ENCODE measurements around the gene SMARCA2.
"Not testable (repeated sequence)": the region's sequence is repeated elsewhere in the genome, so short reads cannot be mapped to it uniquely, and the experiment has no call there.

The SMARCA2 gene

DNA sequence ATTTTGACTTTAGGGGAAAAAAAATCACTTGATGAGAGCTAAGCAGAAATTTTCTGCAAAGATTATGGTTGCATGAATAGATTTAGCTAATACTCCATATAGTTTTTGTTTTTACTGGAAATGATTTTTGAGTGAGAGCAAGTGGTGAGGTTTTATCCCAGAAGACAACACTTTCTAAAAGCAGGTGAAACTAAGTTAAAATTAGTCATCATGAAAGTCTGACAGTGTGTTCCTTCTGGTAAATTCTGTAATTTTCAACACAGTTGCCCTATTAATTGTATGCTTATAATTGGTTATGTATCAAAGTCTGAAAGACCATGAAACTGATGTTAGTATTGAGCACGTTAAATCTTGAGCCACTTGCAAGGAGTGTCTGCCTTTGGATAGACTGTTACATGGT is 91.5 kb downstream of the SMARCA2 start:
- no peak for DNase-seq

DNA sequence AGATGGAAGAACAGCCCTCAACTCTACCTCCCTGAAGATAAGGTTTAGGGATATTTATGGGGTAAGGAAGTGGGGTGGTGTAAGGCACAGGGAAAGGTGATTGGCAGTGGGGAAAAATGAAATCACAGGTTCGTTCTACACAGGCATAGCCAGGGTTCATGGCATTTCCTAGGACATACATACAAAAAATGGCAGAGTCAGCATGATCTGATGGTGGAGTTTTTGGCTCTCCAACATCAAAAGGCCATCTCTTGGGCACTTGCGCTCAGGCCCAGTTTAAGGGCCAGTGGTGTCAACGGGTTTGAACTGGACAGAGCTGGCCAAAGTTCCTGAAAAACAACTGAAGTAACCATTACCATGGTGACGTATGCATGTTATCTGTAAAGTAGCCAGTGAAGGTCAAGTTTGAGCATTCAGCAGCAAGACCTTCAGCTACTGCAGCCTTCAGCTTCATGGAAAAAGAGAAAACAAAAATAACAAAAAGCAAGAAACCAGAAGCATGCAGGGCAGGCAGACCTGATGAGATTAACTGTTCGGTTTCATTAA is 92.8 kb downstream of the SMARCA2 start:
- DNase-seq = no peak

DNA sequence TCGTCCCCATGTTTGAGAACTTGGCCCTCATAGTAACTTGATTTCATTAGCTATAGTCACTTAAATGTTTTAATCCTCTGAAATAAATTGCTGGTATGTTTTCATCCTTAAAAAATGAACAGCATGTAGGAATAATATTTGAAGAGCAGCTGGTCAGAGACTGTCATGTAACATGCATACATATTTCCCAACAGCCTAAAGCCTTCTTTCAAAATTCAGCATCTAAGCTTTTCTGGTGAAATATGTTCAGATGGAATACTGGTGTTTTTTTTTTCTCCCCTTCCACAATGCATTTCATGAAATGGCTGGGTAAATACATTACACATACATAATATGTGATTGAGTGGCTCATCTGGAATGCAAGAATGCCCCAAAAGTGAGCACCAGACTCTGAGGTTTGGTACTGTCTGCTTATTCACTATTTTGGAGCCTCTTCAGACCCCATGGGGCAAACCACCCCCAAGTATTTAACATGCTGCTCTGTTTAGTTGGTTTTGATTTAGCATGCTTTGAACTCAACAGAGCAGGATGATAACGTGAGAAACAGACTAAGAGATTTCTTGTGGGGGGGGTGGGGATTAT is 94.0 kb downstream of the SMARCA2 start:
- no peak for DNase-seq

DNA sequence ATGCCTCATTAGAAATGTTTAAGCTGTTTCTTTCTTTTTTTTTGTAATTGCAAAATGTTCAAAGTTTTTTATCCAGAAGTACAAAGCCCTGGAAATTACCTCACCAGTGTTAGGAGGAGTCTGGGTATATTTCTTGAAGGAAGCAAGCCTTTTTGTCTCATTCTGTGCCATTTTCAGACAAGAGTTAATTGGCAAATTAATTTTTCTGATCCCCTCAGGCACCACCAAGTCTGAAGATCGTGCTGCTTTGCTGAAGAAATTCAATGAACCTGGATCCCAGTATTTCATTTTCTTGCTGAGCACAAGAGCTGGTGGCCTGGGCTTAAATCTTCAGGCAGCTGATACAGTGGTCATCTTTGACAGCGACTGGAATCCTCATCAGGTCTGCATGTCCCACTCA is 94.9 kb downstream of the SMARCA2 start:
- DNase-seq = no peak

GRCh38 chr9:2116073-2116472 is 100.9 kb downstream of the SMARCA2 start:
- no peak for DNase-seq

DNA sequence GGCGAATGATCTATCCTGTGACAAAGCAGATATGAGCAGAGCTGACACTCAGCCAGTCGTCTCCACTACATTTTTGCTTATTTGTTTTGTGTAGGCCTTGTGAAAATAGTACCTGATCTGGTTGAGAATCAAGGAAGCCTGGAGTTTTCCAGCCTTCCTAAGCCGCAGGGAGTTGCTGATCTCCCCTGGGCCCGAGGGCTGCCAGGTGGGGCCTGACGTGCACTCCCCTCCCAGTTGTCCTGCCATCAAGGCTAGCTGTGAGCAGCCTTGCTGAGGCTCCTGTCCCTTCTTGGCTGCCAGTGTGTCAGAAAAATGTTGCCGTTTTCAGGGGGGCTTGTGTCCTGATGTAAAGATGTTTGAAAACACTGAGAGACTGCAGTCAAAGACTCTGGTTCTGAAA is 102.4 kb downstream of the SMARCA2 start:
- no peak for DNase-seq

- no peak for DNase-seq
Measured at GRCh38 chr9:2119566-2119965, 104.4 kb downstream of the SMARCA2 start.

GRCh38 chr9:2120926-2121689 is 106.0 kb downstream of the SMARCA2 start:
- DNase-seq = no peak

- DNase-seq = no peak
Measured at GRCh38 chr9:2122299-2122698, 107.2 kb downstream of the SMARCA2 start.

GRCh38 chr9:2125906-2126305 is 110.8 kb downstream of the SMARCA2 start:
- DNase-seq = no peak

DNA sequence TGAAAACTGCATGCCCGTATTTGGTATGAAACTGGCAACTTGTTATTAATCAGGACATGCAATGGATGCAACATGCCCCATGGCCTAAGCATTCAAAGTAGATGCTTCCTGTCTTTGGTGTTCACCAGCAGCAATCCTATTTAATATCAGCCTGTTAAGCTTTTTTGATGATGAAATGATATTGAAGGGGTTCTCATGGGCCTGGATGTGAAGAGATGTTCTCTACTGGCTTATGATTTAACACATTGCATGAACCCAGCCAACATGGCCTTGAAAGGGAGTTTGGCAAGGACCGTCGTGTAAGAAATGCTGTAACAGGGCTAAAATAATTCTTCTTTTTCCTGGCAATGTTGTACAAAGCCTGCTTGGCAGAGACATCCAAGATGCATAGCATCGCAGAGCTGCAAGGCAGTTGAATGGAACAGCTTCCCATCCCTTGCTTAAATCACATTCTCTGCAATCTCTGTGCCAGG is 111.2 kb downstream of the SMARCA2 start:
- DNase-seq = no peak

GRCh38 chr9:2127486-2127885 is 112.3 kb downstream of the SMARCA2 start:
- DNase-seq = no peak

DNA sequence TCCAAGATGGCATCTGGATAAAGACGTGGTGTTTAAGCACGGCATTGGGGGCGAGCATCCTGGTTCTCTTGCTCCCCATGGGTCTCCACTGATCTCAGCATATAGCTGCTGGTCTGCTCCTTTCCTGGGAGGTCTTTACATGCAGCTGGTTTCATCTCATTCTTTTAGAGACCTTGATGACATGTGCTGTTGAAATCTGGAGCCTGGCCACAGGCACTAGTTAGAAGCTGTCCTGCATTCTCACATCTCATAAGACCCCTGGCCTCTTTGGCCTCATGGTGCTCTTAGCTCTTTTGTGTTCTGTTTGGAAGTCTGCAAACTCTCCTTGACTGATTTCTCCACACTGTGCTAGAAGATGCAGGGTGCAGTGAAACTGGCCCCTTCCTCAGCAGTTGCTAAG is 113.0 kb downstream of the SMARCA2 start:
- DNase-seq = no peak

DNA sequence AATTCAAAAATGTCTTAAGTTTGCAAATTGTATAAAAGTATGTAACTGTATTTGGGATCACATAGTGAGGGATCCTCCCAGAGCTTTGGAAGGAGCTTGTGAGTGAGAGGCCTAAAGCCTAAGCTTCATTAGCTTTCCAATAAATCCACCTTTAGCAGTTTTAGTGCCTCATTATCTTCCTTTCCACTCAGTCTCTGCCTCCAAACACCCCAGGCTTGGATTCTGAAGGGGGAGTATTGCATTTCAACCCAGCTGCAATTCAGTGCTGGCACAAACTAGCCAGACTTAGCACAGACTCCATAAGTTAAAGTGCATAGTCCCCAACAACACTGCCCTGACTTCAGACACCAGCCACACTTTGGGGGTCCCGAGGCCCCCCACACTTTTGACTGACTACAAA is 113.5 kb downstream of the SMARCA2 start:
- DNase-seq = no peak

GRCh38 chr9:2130941-2131340 is 115.8 kb downstream of the SMARCA2 start:
- no peak for DNase-seq

- peak; percentile 10 for DNase-seq
Measured at GRCh38 chr9:2132484-2133082, 117.4 kb downstream of the SMARCA2 start.

- DNase-seq = no peak
Measured at GRCh38 chr9:2134391-2134790, 119.2 kb downstream of the SMARCA2 start.

- no peak for DNase-seq
Measured at GRCh38 chr9:2138646-2139045, 123.5 kb downstream of the SMARCA2 start.

GRCh38 chr9:2140600-2141223 is 125.6 kb downstream of the SMARCA2 start:
- DNase-seq = no peak

DNA sequence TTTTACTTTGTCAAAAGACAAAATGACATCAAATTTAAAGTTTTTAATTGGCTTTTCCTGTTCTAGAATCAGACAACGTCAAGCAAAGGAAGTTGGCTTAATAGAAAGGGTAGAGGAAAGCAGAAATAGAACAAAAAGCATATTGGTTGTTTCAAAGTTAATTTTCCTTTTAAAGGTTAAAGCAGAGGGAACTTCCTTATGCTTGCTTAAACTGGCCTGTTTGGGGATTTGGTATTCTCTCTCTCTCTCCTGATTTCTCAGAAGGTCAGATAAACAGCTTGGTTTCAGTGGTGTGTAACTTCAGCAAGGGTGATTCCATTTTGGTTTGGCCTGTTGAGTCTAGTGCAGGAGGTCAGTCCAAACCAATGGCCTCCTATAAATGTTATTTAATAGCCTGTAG is 127.1 kb downstream of the SMARCA2 start:
- no peak for DNase-seq

- DNase-seq = no peak
Measured at GRCh38 chr9:2144619-2145018, 129.5 kb downstream of the SMARCA2 start.

- DNase-seq = no peak
Measured at GRCh38 chr9:2145746-2146145, 130.6 kb downstream of the SMARCA2 start.

- DNase-seq = not testable (repeated sequence)
Measured at GRCh38 chr9:2146700-2147099, 131.6 kb downstream of the SMARCA2 start.

GRCh38 chr9:2150338-2150737 is 135.2 kb downstream of the SMARCA2 start:
- DNase-seq = no peak

Data from NCI-H1048 (cell line).